IMR-90 (cell line): ENCODE data around the gene ELL2. TPM values are rescaled to one million over a fixed set of nuclear protein-coding genes. Genes with fewer than 3 reads are reported as not detected.

ENCODE experiments used
- ATAC-seq: fragments of 200-7000 bp; cut with Tn5 transposase; 2 replicates; pipeline ENCODE4 v1.9.1; 2020; ENCODE audit warnings: low read depth, mild to moderate bottlenecking, moderate library complexity
- BruUV-seq: library from RNA; stranded (reverse); fragments of 400-500 nt; replicated peaks from 2 replicates; lab custom pipeline; 2021; lab: Mats Ljungman, UMichigan
- CTCF ChIA-PET: fragments of 300-600 bp; formaldehyde crosslinking; extraction: SDS; loops from one replicate; lab custom pipeline; 2021; ENCODE audit warnings: antibody characterized with exemption; lab: Yijun Ruan, JAX
- POLR2A ChIA-PET: fragments of 300-600 bp; sonication (Branson Sonifier 250); formaldehyde crosslinking; loops from one replicate; lab custom pipeline; 2022; ENCODE audit warnings: antibody characterized with exemption; ENCODE audit not compliant: unreplicated experiment; lab: Charles Lee
- DNase-seq: peaks from one replicate; pipeline ENCODE4 v3.0.0; 2013
- H2AFZ ChIP-seq: replicated peaks from 2 replicates; pipeline ENCODE3; 2013; ENCODE audit warnings: low read length, mild to moderate bottlenecking; ENCODE audit not compliant: poor library complexity
- H2AK5ac ChIP-seq: 2 replicates; pipeline ENCODE4 v1.6.1; 2013; ENCODE audit warnings: low read depth, low read length, inconsistent platforms
- H2AK9ac ChIP-seq: replicated peaks from 2 replicates; pipeline ENCODE3; 2013; ENCODE audit warnings: mild to moderate bottlenecking, low read depth, low read length, moderate library complexity; ENCODE audit not compliant: poor library complexity
- H2BK120ac ChIP-seq: 2 replicates; pipeline ENCODE4 v1.6.1; 2013; ENCODE audit warnings: low read depth, low read length, inconsistent platforms
- H2BK15ac ChIP-seq: 3 replicates; pipeline ENCODE4 v1.6.1; 2013; ENCODE audit warnings: low read depth, low read length, inconsistent platforms
- H2BK20ac ChIP-seq: 2 replicates; pipeline ENCODE4 v1.6.1; 2013; ENCODE audit warnings: low read depth, mild to moderate bottlenecking, inconsistent platforms, low read length, moderate library complexity
- H2BK5ac ChIP-seq: 2 replicates; pipeline ENCODE4 v1.6.1; 2013; ENCODE audit warnings: mild to moderate bottlenecking, low read depth, low read length, inconsistent platforms; ENCODE audit not compliant: poor library complexity, severe bottlenecking
- H3K14ac ChIP-seq: replicated peaks from 2 replicates; pipeline ENCODE4 v1.6.1; 2013; ENCODE audit warnings: low read depth, low read length, inconsistent platforms
- H3K18ac ChIP-seq: 2 replicates; pipeline ENCODE4 v1.6.1; 2013; ENCODE audit warnings: low read depth, low read length, control low read depth
- H3K23ac ChIP-seq: 2 replicates; pipeline ENCODE4 v1.6.1; 2013; ENCODE audit warnings: low read depth, low read length, inconsistent platforms
- H3K27ac ChIP-seq: 2 replicates; pipeline ENCODE4 v1.5.1; 2013; ENCODE audit warnings: mild to moderate bottlenecking, control low read depth, low read length; ENCODE audit not compliant: insufficient read depth
- H3K27me3 ChIP-seq: 2 replicates; pipeline ENCODE4 v1.6.1; 2013; ENCODE audit warnings: low read length; ENCODE audit not compliant: control insufficient read depth, insufficient read depth
- H3K36me3 ChIP-seq: 2 replicates; pipeline ENCODE4 v1.6.1; 2013; ENCODE audit warnings: low read length, mixed read lengths; ENCODE audit not compliant: control insufficient read depth, insufficient read depth
- H3K4ac ChIP-seq: 2 replicates; pipeline ENCODE4 v1.6.1; 2013; ENCODE audit warnings: low read depth, low read length, inconsistent platforms
- H3K4me1 ChIP-seq: 2 replicates; pipeline ENCODE4 v1.6.1; 2013; ENCODE audit warnings: low read length, mixed read lengths; ENCODE audit not compliant: control insufficient read depth, insufficient read depth
- H3K4me2 ChIP-seq: 2 replicates; pipeline ENCODE4 v1.6.1; 2013; ENCODE audit warnings: low read depth, mild to moderate bottlenecking, control low read depth, low read length, moderate library complexity
- H3K4me3 ChIP-seq: 2 replicates; pipeline ENCODE4 v1.5.1; 2013; ENCODE audit warnings: low read depth, mild to moderate bottlenecking, control low read depth, low read length, moderate library complexity; ENCODE audit not compliant: insufficient read depth
- H3K56ac ChIP-seq: 2 replicates; pipeline ENCODE4 v1.6.1; 2013; ENCODE audit warnings: low read length, inconsistent platforms; ENCODE audit not compliant: insufficient read depth; ENCODE audit errors: extremely low read depth
- H3K79me1 ChIP-seq, 2 experiments: 2 replicates each; pipeline ENCODE4 v1.6.1; 2013; ENCODE audit warnings: low read length in 2 of 2, inconsistent platforms in 1 of 2, low read depth in 1 of 2
- H3K9ac ChIP-seq: 2 replicates; pipeline ENCODE4 v1.6.1; 2013; ENCODE audit warnings: low read depth, low read length, control low read depth
- H3K9me1 ChIP-seq: 2 replicates; pipeline ENCODE4 v1.6.1; 2013; ENCODE audit warnings: low read length, inconsistent platforms; ENCODE audit not compliant: insufficient read depth
- H3K9me3 ChIP-seq: 2 replicates; pipeline ENCODE4 v1.6.1; 2013; ENCODE audit warnings: low read length; ENCODE audit not compliant: control insufficient read depth, insufficient read depth
- H4K20me1 ChIP-seq: 2 replicates; pipeline ENCODE4 v1.6.1; 2013; ENCODE audit warnings: low read length, inconsistent platforms; ENCODE audit not compliant: insufficient read depth
- H4K5ac ChIP-seq: 2 replicates; pipeline ENCODE4 v1.6.1; 2013; ENCODE audit warnings: mild to moderate bottlenecking, low read depth, low read length, control low read depth
- H4K8ac ChIP-seq, 2 experiments: 2 replicates each; pipeline ENCODE4 v1.6.1; 2013; ENCODE audit warnings: low read depth in 2 of 2, low read length in 2 of 2, control low read depth in 1 of 2, inconsistent platforms in 1 of 2
- H4K91ac ChIP-seq: 2 replicates; pipeline ENCODE4 v1.6.1; 2013; ENCODE audit warnings: low read depth, low read length, inconsistent platforms; ENCODE audit not compliant: insufficient read depth
- BHLHE40 ChIP-seq: fragments of 150-350 bp; IDR thresholded peaks from 2 replicates; pipeline ENCODE4 v1.6.1; 2016; ENCODE audit warnings: mild to moderate bottlenecking, low read depth, low read length
- CEBPB ChIP-seq: IDR thresholded peaks from 2 replicates; pipeline ENCODE4 v1.6.1; 2012; ENCODE audit warnings: low read depth, low read length, improper control_type of control experiment
- CHD1 ChIP-seq: IDR thresholded peaks from 2 replicates; pipeline ENCODE4 v1.6.1; 2012; ENCODE audit warnings: low read depth, low read length, improper control_type of control experiment
- FOS ChIP-seq: fragments of 150-350 bp; IDR thresholded peaks from 2 replicates; pipeline ENCODE4 v1.6.1; 2016; ENCODE audit warnings: low read depth, low read length
- MAFK ChIP-seq: IDR thresholded peaks from 2 replicates; pipeline ENCODE4 v1.6.1; 2012; ENCODE audit warnings: low read depth, low read length, improper control_type of control experiment
- MAZ ChIP-seq: IDR thresholded peaks from 2 replicates; pipeline ENCODE4 v1.6.1; 2012; ENCODE audit warnings: low read depth, mild to moderate bottlenecking, low read length, improper control_type of control experiment, moderate library complexity, borderline replicate concordance
- NFE2L2 ChIP-seq: fragments of 150-350 bp; IDR thresholded peaks from 2 replicates; pipeline ENCODE4 v1.6.1; 2016; ENCODE audit warnings: low read depth, mild to moderate bottlenecking, low read length
- POLR2A ChIP-seq: IDR thresholded peaks from 2 replicates; pipeline ENCODE4 v1.6.1; 2012; ENCODE audit warnings: mild to moderate bottlenecking, low read depth, low read length
- RAD21 ChIP-seq: IDR thresholded peaks from 2 replicates; pipeline ENCODE4 v1.6.1; 2012; ENCODE audit warnings: low read length, improper control_type of control experiment
- RFX5 ChIP-seq: IDR thresholded peaks from 2 replicates; pipeline ENCODE4 v1.8.0; 2012; ENCODE audit warnings: low read depth, mild to moderate bottlenecking, low read length, moderate library complexity
- SMC3 ChIP-seq: fragments of 150-350 bp; IDR thresholded peaks from 2 replicates; pipeline ENCODE4 v1.6.1; 2016; ENCODE audit warnings: low read depth, mild to moderate bottlenecking, antibody characterized with exemption, low read length, moderate library complexity
- WGBS, 2 experiments: methylation state at CpG; one replicate each; pipeline versions ENCODE4 v1.1.5 to v1.1.7; 2013; ENCODE audit warnings: missing lambda C conversion rate in 2 of 2; ENCODE audit not compliant: insufficient read length in 1 of 2; ENCODE audit errors: extremely low coverage in 2 of 2; 5-methylcytosine and 5-hydroxymethylcytosine counted together
- dilution Hi-C: fragments of 300-500 bp; cut with HindIII; formaldehyde crosslinking; loops from one replicate; pipeline ENCODE4 v1.14.3; 2018; ENCODE audit warnings: low sequenced_read_pairs; ENCODE audit not compliant: unreplicated experiment
- in situ Hi-C: fragments of 300-500 bp; cut with MboI; formaldehyde crosslinking; loops from 3 replicates; pipeline ENCODE4 v1.14.3; 2019; ENCODE audit warnings: low sequenced_read_pairs, inconsistent platforms, mixed read lengths
- intact Hi-C: fragments of 100-400 bp; cut with micrococcal nuclease; formaldehyde crosslinking; loops from 2 replicates; pipeline ENCODE4 v1.10.0; 2022
- polyA plus RNA-seq, 3 experiments: library from polyadenylated mRNA; depleted of rRNA; stranded (reverse); fragments of >200 nt; gene quantifications; 2 replicates each; pipeline ENCODE4 v1.2.3, GENCODE V29; 2012; ENCODE audit warnings: low replicate concordance in 1 of 3
- total RNA-seq: library from RNA; depleted of rRNA; stranded (reverse); fragments of >200 nt; gene quantifications from 2 replicates; pipeline ENCODE4 v1.2.3, GENCODE V29; 2012
- TF ChIP-seq, protein P1 (sequence below): conservative IDR thresholded peaks from 2 replicates; pipeline ENCODE4 v1.5.1; 2012; ENCODE audit warnings: mild to moderate bottlenecking, low read depth, low read length, improper control_type of control experiment
- TF ChIP-seq, protein P2 (sequence below): fragments of 150-350 bp; IDR thresholded peaks from 2 replicates; pipeline ENCODE4 v1.6.1; 2017; ENCODE audit warnings: mild to moderate bottlenecking, antibody characterized with exemption, low read length, low read depth
- TF ChIP-seq, protein P3 (sequence below): fragments of 150-350 bp; IDR thresholded peaks from 2 replicates; pipeline ENCODE4 v1.6.1; 2016; ENCODE audit warnings: low read depth, mild to moderate bottlenecking, low read length, moderate library complexity, borderline replicate concordance

ELL2 gene
- total and polyA plus RNA-seq, 2 of the 4 experiments (the other 2 are of a cell fraction), result 61.4 to 92.5 TPM

DNA sequence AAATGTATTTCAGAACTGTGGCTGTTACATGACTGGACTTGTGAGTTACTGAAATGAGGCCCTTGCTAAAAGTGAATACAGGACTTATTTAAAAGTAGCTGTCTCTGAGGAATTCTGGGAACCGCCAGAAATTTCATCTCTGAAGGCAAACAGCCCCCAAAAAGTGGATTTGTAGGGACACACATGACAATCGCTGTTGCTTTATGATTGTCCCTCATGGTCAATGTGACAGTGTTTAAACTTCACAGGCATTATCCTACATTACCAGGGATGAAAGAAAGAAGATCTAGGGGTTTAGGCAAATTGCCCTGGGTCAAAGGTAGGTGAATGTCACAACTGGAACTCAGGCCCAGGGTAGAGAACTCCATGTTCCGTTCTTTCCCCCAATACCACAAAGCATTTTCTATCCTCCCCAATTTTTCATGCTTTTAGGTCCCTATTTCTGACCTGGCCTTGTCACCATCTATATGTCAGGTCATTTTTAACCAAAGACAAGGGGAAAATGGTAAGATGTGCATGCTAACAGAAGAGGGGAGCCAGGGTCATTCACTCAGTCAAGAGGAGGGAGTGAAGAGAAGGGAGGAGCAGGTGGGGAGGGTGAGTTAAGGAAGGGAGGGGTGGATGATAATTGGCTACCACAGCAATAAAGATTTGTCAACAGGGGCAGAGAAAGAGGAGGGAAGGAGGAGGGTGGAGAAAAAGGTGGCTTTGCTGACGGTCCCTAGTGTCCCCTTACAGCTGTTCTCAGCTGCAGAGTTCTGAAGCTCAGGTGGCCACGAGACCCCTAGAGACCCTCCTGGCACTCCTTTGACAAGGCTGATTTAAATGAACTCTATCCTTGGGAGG lies 81.3 kb downstream of the ELL2 start:
- peak overlapping the region; percentile 36 for H4K5ac ChIP-seq
- H4K20me1 ChIP-seq, result no peaks in the 10 kb centered on the region
- DNase-seq, result no peak
- peaks cover 4 to 21% of the 10 kb centered on the region in 2 experiments; a peak in 3 of 4 replicates for H3K79me1 ChIP-seq
- dilution Hi-C loops, result no loop called here
- 0 out of 2 replicates have a peak overlapping the region, but pooled peaks have one; percentile 54 for H2BK120ac ChIP-seq
- H2BK20ac ChIP-seq, result no peak overlapping the region
- H3K4me3 ChIP-seq, result no peak overlapping the region
- peak overlapping the region; percentile 59 for H2BK5ac ChIP-seq
- peaks cover 10% of the 10 kb centered on the region for H3K36me3 ChIP-seq
- H4K8ac ChIP-seq, result peak overlapping the region in 1 of 2 experiments; percentile 68; a peak in 2 of 4 replicates
- ChIA-PET CTCF (no interaction called here), POLR2A (no interaction called here)
- peak overlapping the region; percentile 56 for H4K91ac ChIP-seq
- H2AK9ac ChIP-seq, result no peak overlapping the region
- peaks cover 22% of the 10 kb centered on the region for H3K9me1 ChIP-seq
- H3K27ac ChIP-seq, result peak overlapping the region; percentile 80; the same call in 1 of the 2 replicates
- H2AK5ac ChIP-seq, result peak overlapping the region; percentile 32; the same call in 1 of the 2 replicates
- H3K14ac ChIP-seq, result peak overlapping the region; percentile 68; the same call in 1 of the 2 replicates
- intact Hi-C loops, result no loop called here
- 0 out of 3 replicates have a peak overlapping the region, but pooled peaks have one; percentile 60 for H2BK15ac ChIP-seq
- H3K9me3 ChIP-seq, result no peaks in the 10 kb centered on the region
- no peak for ATAC-seq
- no peak overlapping the region for H3K4me2 ChIP-seq
- no peak overlapping the region for H2AFZ ChIP-seq
- peaks cover 13% of the 10 kb centered on the region for H3K4me1 ChIP-seq
- peak overlapping the region; percentile 65 for H3K4ac ChIP-seq
- WGBS, 2 experiments, result no CpG with 5 or more reads among the region's 5 CpGs
- H3K27me3 ChIP-seq, result no peaks in the 10 kb centered on the region
- in situ Hi-C loops, result no loop called here
- H3K18ac ChIP-seq, result peak overlapping the region; percentile 78; the same call in 1 of the 2 replicates
- H3K23ac ChIP-seq, result peak overlapping the region; percentile 46
- no peak overlapping the region for H3K9ac ChIP-seq
- no peak overlapping the region for H3K56ac ChIP-seq
- no TSS peak for BruUV-seq
- TF ChIP-seq POLR2A, result no peak
- no peak for TF ChIP-seq NFE2L2
- TF ChIP-seq, protein P1, sequence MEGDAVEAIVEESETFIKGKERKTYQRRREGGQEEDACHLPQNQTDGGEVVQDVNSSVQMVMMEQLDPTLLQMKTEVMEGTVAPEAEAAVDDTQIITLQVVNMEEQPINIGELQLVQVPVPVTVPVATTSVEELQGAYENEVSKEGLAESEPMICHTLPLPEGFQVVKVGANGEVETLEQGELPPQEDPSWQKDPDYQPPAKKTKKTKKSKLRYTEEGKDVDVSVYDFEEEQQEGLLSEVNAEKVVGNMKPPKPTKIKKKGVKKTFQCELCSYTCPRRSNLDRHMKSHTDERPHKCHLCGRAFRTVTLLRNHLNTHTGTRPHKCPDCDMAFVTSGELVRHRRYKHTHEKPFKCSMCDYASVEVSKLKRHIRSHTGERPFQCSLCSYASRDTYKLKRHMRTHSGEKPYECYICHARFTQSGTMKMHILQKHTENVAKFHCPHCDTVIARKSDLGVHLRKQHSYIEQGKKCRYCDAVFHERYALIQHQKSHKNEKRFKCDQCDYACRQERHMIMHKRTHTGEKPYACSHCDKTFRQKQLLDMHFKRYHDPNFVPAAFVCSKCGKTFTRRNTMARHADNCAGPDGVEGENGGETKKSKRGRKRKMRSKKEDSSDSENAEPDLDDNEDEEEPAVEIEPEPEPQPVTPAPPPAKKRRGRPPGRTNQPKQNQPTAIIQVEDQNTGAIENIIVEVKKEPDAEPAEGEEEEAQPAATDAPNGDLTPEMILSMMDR, result no peak
- TF ChIP-seq MAFK, result no peak
- TF ChIP-seq, protein P2, sequence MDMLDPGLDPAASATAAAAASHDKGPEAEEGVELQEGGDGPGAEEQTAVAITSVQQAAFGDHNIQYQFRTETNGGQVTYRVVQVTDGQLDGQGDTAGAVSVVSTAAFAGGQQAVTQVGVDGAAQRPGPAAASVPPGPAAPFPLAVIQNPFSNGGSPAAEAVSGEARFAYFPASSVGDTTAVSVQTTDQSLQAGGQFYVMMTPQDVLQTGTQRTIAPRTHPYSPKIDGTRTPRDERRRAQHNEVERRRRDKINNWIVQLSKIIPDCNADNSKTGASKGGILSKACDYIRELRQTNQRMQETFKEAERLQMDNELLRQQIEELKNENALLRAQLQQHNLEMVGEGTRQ, result no peak
- no peak for TF ChIP-seq CEBPB
- TF ChIP-seq SMC3, result no peak
- TF ChIP-seq, protein P3, sequence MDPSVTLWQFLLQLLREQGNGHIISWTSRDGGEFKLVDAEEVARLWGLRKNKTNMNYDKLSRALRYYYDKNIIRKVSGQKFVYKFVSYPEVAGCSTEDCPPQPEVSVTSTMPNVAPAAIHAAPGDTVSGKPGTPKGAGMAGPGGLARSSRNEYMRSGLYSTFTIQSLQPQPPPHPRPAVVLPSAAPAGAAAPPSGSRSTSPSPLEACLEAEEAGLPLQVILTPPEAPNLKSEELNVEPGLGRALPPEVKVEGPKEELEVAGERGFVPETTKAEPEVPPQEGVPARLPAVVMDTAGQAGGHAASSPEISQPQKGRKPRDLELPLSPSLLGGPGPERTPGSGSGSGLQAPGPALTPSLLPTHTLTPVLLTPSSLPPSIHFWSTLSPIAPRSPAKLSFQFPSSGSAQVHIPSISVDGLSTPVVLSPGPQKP, result no peak
- no peak for TF ChIP-seq FOS
- TF ChIP-seq BHLHE40, result no peak
- TF ChIP-seq CHD1, result no peak
- TF ChIP-seq MAZ, result no peak
- no peak for TF ChIP-seq RFX5
- no peak for TF ChIP-seq RAD21
